ENCODE data around the gene CCDC69.

Gene CCDC69

GRCh38 chr5:151251001-151251551, 27.2 kb upstream of the CCDC69 start:
- Histone ChIP-seq H3K27ac (peak overlapping the region; percentile 92), H3K27me3 (no peaks in the 10 kb centered on the region), H3K36me3 (no peaks in the 10 kb centered on the region), H3K4me1 (ENCODE audit: control insufficient read depth in 1 of 2, insufficient read depth in 1 of 2, low read depth in 1 of 2, low read length in 1 of 2) (peaks cover 29 to 35% of the 10 kb centered on the region in 2 experiments), H3K9me3 (no peaks in the 10 kb centered on the region), H3K4me3 (ENCODE audit: low read depth in 1 of 2, low read length in 1 of 2) (no peak overlapping the region)
- TF ChIP-seq CTCF (IDR thresholded peaks at IDR 0.05): no peak

DNA sequence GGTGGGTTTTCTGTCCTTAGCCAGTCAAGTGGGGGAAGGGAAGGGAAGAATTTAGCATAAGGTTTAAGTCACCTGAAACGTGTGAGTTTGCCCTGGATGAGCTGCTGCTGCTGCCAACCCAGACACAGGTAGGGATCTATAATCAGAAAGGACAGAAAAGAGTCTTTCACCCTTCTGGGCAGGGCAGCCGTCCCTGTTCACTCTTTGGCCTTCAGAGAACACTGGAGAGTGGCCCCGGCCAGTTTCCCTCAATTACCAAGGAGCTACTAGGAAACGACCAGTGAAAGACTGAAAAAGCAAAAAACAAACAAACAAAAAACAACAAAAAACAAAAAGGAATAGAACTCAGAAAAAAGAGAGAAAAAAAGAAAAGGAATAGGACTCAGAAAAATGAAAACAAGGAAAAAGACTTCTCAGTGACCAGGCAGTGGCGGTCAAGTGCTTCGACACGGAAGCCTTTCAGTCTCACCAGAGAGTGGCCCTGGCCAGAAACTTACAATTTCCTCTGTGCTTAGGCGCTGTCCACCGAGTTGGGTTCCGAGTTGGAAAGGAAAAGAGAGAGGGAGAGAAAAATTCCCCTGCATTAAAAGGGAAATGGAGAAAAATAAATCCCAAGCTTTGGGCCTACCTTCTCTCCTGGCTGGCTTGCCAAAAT, 26.6 kb upstream of the CCDC69 start:
- Histone ChIP-seq H3K4me1 (ENCODE audit: control insufficient read depth in 1 of 2, insufficient read depth in 1 of 2, low read depth in 1 of 2, low read length in 1 of 2) (peaks cover 32 to 41% of the 10 kb centered on the region in 2 experiments), H3K4me3 (ENCODE audit: low read depth in 1 of 2, low read length in 1 of 2) (no peak overlapping the region)

GRCh38 chr5:151249281-151249680, 25.4 kb upstream of the CCDC69 start:
- H3K4me3 ChIP-seq (ENCODE audit: low read depth in 1 of 2, low read length in 1 of 2): no peak overlapping the region
- H3K36me3 ChIP-seq: no peaks in the 10 kb centered on the region
- TF ChIP-seq CTCF (IDR thresholded peaks at IDR 0.05): no peak
- H3K4me1 ChIP-seq (ENCODE audit: control insufficient read depth in 1 of 2, insufficient read depth in 1 of 2, low read depth in 1 of 2, low read length in 1 of 2): peaks cover 29 to 33% of the 10 kb centered on the region in 2 experiments
- no peaks in the 10 kb centered on the region for H3K27me3 ChIP-seq
- no peak overlapping the region for H3K27ac ChIP-seq
- H3K9me3 ChIP-seq: no peaks in the 10 kb centered on the region

More for the DNA sequence above, 26.6 kb upstream of the CCDC69 start:
- H3K27ac ChIP-seq: no peak overlapping the region
- H3K9me3 ChIP-seq: no peaks in the 10 kb centered on the region
- H3K36me3 ChIP-seq: no peaks in the 10 kb centered on the region
- TF ChIP-seq CTCF (IDR thresholded peaks at IDR 0.05): no peak
- no peaks in the 10 kb centered on the region for H3K27me3 ChIP-seq

DNA sequence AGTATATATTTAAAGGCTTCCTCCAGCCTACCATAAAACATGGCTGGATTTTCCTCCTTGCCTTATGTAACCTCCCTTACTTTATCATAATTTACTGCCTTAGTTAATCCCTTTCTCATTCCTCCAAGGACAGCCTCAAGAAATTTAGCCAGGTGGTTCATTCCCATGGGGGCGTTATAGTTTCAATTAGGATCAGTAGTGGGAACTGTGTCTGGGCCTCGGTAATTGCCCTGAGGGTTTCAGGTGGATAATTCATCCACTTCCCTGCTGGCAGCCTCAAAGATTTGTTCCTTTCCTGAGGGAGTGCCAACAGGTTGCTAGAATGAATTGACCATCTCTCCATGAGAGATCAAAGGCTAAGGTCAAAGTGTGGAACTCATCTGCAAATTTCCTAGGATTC, 24.8 kb upstream of the CCDC69 start:
- Histone ChIP-seq H3K4me3 (ENCODE audit: low read depth in 1 of 2, low read length in 1 of 2) (no peak overlapping the region), H3K9me3 (no peaks in the 10 kb centered on the region), H3K4me1 (ENCODE audit: control insufficient read depth in 1 of 2, insufficient read depth in 1 of 2, low read depth in 1 of 2, low read length in 1 of 2) (peaks cover 23 to 27% of the 10 kb centered on the region in 2 experiments), H3K27ac (no peak overlapping the region), H3K27me3 (no peaks in the 10 kb centered on the region), H3K36me3 (no peaks in the 10 kb centered on the region)
- no peak for TF ChIP-seq CTCF (IDR thresholded peaks at IDR 0.05)

DNA sequence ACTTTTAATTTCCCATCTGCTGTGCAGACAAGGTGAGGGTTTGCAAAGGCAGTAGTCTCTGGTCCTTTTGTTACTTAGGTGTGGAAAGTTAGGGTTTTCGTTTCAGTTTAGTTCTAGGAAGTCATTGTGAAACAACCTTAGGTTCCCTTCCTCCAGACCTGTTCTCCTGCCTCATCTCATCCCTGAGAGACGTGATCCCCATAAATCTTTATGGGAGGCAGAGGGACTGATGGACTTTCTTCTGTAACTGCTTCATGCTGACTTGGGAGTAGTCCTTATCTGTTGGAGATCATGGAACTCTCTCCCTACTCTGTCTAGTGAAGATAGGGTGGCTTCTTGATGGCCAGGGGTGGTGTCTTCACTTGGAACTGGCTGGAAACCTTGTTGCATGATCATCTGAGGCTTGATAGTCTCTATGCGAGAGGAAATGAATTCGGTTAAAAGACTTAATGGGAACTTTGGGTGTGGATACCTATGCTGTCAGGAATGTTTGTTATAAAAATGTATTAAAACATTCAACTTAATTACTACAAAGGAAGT, 21.9 kb upstream of the CCDC69 start:
- Histone ChIP-seq H3K27ac (peak overlapping the region; percentile 44), H3K27me3 (no peaks in the 10 kb centered on the region), H3K4me3 (ENCODE audit: low read depth in 1 of 2, low read length in 1 of 2) (no peak overlapping the region), H3K4me1 (ENCODE audit: control insufficient read depth in 1 of 2, insufficient read depth in 1 of 2, low read depth in 1 of 2, low read length in 1 of 2) (peaks cover 13 to 21% of the 10 kb centered on the region in 2 experiments), H3K9me3 (no peaks in the 10 kb centered on the region), H3K36me3 (no peaks in the 10 kb centered on the region)
- no peak for TF ChIP-seq CTCF (IDR thresholded peaks at IDR 0.05)

Measured in neutrophil (primary cell).